HEK293 (cell line): ENCODE data around the gene LRP5.

ENCODE experiments used
- ATF2 ChIP-seq: fragments of 450-650 bp; formaldehyde crosslinking; IDR thresholded peaks from 2 replicates; pipeline ENCODE4 v1.5.1; 2016; ENCODE audit warnings: missing biosample characterization, missing genetic modification characterization, low read depth
- CTCF ChIP-seq: fragments of 450-650 bp; formaldehyde crosslinking; IDR thresholded peaks from 2 replicates; pipeline ENCODE4 v1.5.1; 2016; ENCODE audit warnings: missing biosample characterization, missing genetic modification characterization
- PRDM10 ChIP-seq: fragments of 450-650 bp; formaldehyde crosslinking; IDR thresholded peaks from 2 replicates; pipeline ENCODE4 v1.5.1; 2016; ENCODE audit warnings: missing biosample characterization, missing genetic modification characterization
- PRDM2 ChIP-seq: fragments of 450-650 bp; formaldehyde crosslinking; IDR thresholded peaks from 2 replicates; pipeline ENCODE4 v1.5.1; 2016; ENCODE audit warnings: missing biosample characterization, missing genetic modification characterization, borderline replicate concordance
- REST ChIP-seq: fragments of 450-650 bp; formaldehyde crosslinking; IDR thresholded peaks from 2 replicates; pipeline ENCODE4 v1.5.1; 2016; ENCODE audit warnings: missing biosample characterization, missing genetic modification characterization
- SETDB1 ChIP-seq: IDR thresholded peaks from one replicate; pipeline ENCODE4 v1.6.1; 2017; ENCODE audit warnings: mild to moderate bottlenecking, low read length, moderate library complexity, mixed read lengths; ENCODE audit not compliant: insufficient read length
- YY1 ChIP-seq: fragments of 450-650 bp; formaldehyde crosslinking; IDR thresholded peaks from 2 replicates; pipeline ENCODE4 v1.5.1; 2018; ENCODE audit warnings: missing biosample characterization, missing genetic modification characterization
- ZBTB44 ChIP-seq: fragments of 450-650 bp; IDR thresholded peaks from 2 replicates; pipeline ENCODE4 v1.5.1; 2018; ENCODE audit warnings: missing biosample characterization, mild to moderate bottlenecking, missing genetic modification characterization
- ZNF121 ChIP-seq: fragments of 450-650 bp; formaldehyde crosslinking; IDR thresholded peaks from 2 replicates; pipeline ENCODE4 v1.5.1; 2016; ENCODE audit warnings: missing biosample characterization, missing genetic modification characterization
- ZNF274 ChIP-seq, 2 experiments: fragments of 200-500 bp in 1 of 2; fragments of 450-650 bp in 1 of 2; sonication (Bioruptor generic) in 1 of 2; formaldehyde crosslinking in 1 of 2; IDR thresholded peaks; 2 replicates each; pipeline versions ENCODE4 v1.5.1 to v1.6.1; 2014 to 2016; ENCODE audit warnings: borderline replicate concordance in 1 of 2, inconsistent platforms in 1 of 2, low read length in 1 of 2, missing biosample characterization in 1 of 2, missing genetic modification characterization in 1 of 2
- ZNF350 ChIP-seq: fragments of 450-650 bp; formaldehyde crosslinking; IDR thresholded peaks from 2 replicates; pipeline ENCODE4 v1.5.0; 2017; ENCODE audit warnings: missing biosample characterization, mild to moderate bottlenecking, missing genetic modification characterization
- ZNF707 ChIP-seq: fragments of 450-650 bp; formaldehyde crosslinking; IDR thresholded peaks from 2 replicates; pipeline ENCODE4 v1.5.1; 2016; ENCODE audit warnings: missing biosample characterization, missing genetic modification characterization

- TF ChIP-seq CTCF (tag by site-specific recombination) (no peak), ZNF274 (IDR thresholded peaks at IDR 0.05; ENCODE audit: low read length) (no peak), ZNF274 (tag by site-specific recombination; IDR thresholded peaks at IDR 0.05; ENCODE audit: borderline replicate concordance) (no peak), ZBTB44 (tag by site-specific recombination) (no peak), ATF2 (no peak), ZNF121 (no peak), PRDM2 (tag by site-specific recombination) (no peak), ZNF707 (tag by site-specific recombination) (no peak), PRDM10 (tag by site-specific recombination) (no peak), YY1 (tag by site-specific recombination) (no peak), ZNF350 (tag by site-specific recombination) (no peak), REST (tag by site-specific recombination) (no peak), SETDB1 (no peak)
Observed at GRCh38 chr11:68269414-68270081, 42.8 kb upstream of the LRP5 start.
